ENCODE measurements around the gene PARL.

The PARL gene

GRCh38 chr3:183854318-183855035, 30.2 kb downstream of the PARL start:
- TF ChIP-seq CTCF (IDR thresholded peaks at IDR 0.05; ENCODE audit: low read length) (no peak), EZH2phosphoT487 (IDR thresholded peaks at IDR 0.05; ENCODE audit: low read length) (no peak), EZH2 (optimal IDR thresholded peaks at IDR 0.05; ENCODE audit: low read depth, low read length) (no peak)
- no peaks in the 10 kb centered on the region for H3K9me2 ChIP-seq (replicated peaks; ENCODE audit: insufficient read depth, low read length)
- no peaks in the 10 kb centered on the region; the same call in 1 of the 2 replicates for H4K20me1 ChIP-seq (ENCODE audit: insufficient read depth, low read length)
- H3K36me3 ChIP-seq (replicated peaks; ENCODE audit: insufficient read depth, low read length): no peaks in the 10 kb centered on the region; the same call in 1 of the 2 replicates
- no peaks in the 10 kb centered on the region for H3F3A ChIP-seq (ENCODE audit: insufficient read depth, low read length)
- H3K4me2 ChIP-seq (ENCODE audit: low read depth, low read length): no peak overlapping the region
- H3K4me3 ChIP-seq (ENCODE audit: low read length): no peak overlapping the region
- H3K4me1 ChIP-seq (ENCODE audit: low read length): no peaks in the 10 kb centered on the region
- no peak for DNase-seq
- H3K79me2 ChIP-seq (ENCODE audit: low read length): no peaks in the 10 kb centered on the region
- H3K9me3 ChIP-seq (replicated peaks; ENCODE audit: insufficient read depth, low read length): no peaks in the 10 kb centered on the region
- no peak overlapping the region for H3K9ac ChIP-seq (ENCODE audit: low read length)
- no peak overlapping the region for H2AFZ ChIP-seq (ENCODE audit: low read length)
- no peak overlapping the region for H3K27ac ChIP-seq (ENCODE audit: low read length)
- H3K27me3 ChIP-seq (replicated peaks; ENCODE audit: insufficient read depth, low read length): no peaks in the 10 kb centered on the region

- DNase-seq: no peak
Measured at GRCh38 chr3:183845608-183846288, 38.9 kb downstream of the PARL start.

GRCh38 chr3:183845090-183845489, 39.6 kb downstream of the PARL start:
- no peak overlapping the region for H2AFZ ChIP-seq (ENCODE audit: low read length)
- no peaks in the 10 kb centered on the region for H3K79me2 ChIP-seq (ENCODE audit: low read length)
- no peaks in the 10 kb centered on the region for H3F3A ChIP-seq (ENCODE audit: insufficient read depth, low read length)
- no peaks in the 10 kb centered on the region for H4K20me1 ChIP-seq (ENCODE audit: insufficient read depth, low read length)
- H3K27ac ChIP-seq (ENCODE audit: low read length): no peak overlapping the region
- no peak overlapping the region for H3K4me2 ChIP-seq (ENCODE audit: low read depth, low read length)
- no peak overlapping the region for H3K4me3 ChIP-seq (ENCODE audit: low read length)
- TF ChIP-seq EZH2 (optimal IDR thresholded peaks at IDR 0.05; ENCODE audit: low read depth, low read length): no peak
- no peak for TF ChIP-seq CTCF (IDR thresholded peaks at IDR 0.05; ENCODE audit: low read length)
- no peak for TF ChIP-seq EZH2phosphoT487 (IDR thresholded peaks at IDR 0.05; ENCODE audit: low read length)
- H3K36me3 ChIP-seq (replicated peaks; ENCODE audit: insufficient read depth, low read length): no peaks in the 10 kb centered on the region; the same call in 1 of the 2 replicates
- H3K4me1 ChIP-seq (ENCODE audit: low read length): no peaks in the 10 kb centered on the region
- no peaks in the 10 kb centered on the region for H3K9me2 ChIP-seq (replicated peaks; ENCODE audit: insufficient read depth, low read length)
- no peaks in the 10 kb centered on the region for H3K9me3 ChIP-seq (replicated peaks; ENCODE audit: insufficient read depth, low read length)
- no peaks in the 10 kb centered on the region for H3K27me3 ChIP-seq (replicated peaks; ENCODE audit: insufficient read depth, low read length)
- DNase-seq: no peak
- no peak overlapping the region for H3K9ac ChIP-seq (ENCODE audit: low read length)

More at GRCh38 chr3:183845608-183846288, 38.9 kb downstream of the PARL start:
- no peak overlapping the region for H3K9ac ChIP-seq (ENCODE audit: low read length)
- H3K27ac ChIP-seq (ENCODE audit: low read length): no peak overlapping the region
- no peak overlapping the region for H2AFZ ChIP-seq (ENCODE audit: low read length)
- no peaks in the 10 kb centered on the region for H3K4me1 ChIP-seq (ENCODE audit: low read length)
- no peaks in the 10 kb centered on the region; the same call in 1 of the 2 replicates for H3K36me3 ChIP-seq (replicated peaks; ENCODE audit: insufficient read depth, low read length)
- no peaks in the 10 kb centered on the region for H3F3A ChIP-seq (ENCODE audit: insufficient read depth, low read length)
- no peaks in the 10 kb centered on the region for H3K27me3 ChIP-seq (replicated peaks; ENCODE audit: insufficient read depth, low read length)
- H3K4me2 ChIP-seq (ENCODE audit: low read depth, low read length): no peak overlapping the region
- no peaks in the 10 kb centered on the region for H3K9me2 ChIP-seq (replicated peaks; ENCODE audit: insufficient read depth, low read length)
- no peaks in the 10 kb centered on the region for H3K79me2 ChIP-seq (ENCODE audit: low read length)
- H3K9me3 ChIP-seq (replicated peaks; ENCODE audit: insufficient read depth, low read length): no peaks in the 10 kb centered on the region
- no peaks in the 10 kb centered on the region for H4K20me1 ChIP-seq (ENCODE audit: insufficient read depth, low read length)
- TF ChIP-seq EZH2phosphoT487 (IDR thresholded peaks at IDR 0.05; ENCODE audit: low read length) (no peak), EZH2 (optimal IDR thresholded peaks at IDR 0.05; ENCODE audit: low read depth, low read length) (no peak), CTCF (IDR thresholded peaks at IDR 0.05; ENCODE audit: low read length) (no peak)
- no peak overlapping the region for H3K4me3 ChIP-seq (ENCODE audit: low read length)

Data from MM.1S (cell line).